NCI-H510A (cell line): ENCODE measurements around the gene MPRIP.

Experiments
- DNase-seq: peaks from one replicate; lab custom pipeline; 2025; lab: John Stamatoyannopoulos, UW

MPRIP gene

DNA sequence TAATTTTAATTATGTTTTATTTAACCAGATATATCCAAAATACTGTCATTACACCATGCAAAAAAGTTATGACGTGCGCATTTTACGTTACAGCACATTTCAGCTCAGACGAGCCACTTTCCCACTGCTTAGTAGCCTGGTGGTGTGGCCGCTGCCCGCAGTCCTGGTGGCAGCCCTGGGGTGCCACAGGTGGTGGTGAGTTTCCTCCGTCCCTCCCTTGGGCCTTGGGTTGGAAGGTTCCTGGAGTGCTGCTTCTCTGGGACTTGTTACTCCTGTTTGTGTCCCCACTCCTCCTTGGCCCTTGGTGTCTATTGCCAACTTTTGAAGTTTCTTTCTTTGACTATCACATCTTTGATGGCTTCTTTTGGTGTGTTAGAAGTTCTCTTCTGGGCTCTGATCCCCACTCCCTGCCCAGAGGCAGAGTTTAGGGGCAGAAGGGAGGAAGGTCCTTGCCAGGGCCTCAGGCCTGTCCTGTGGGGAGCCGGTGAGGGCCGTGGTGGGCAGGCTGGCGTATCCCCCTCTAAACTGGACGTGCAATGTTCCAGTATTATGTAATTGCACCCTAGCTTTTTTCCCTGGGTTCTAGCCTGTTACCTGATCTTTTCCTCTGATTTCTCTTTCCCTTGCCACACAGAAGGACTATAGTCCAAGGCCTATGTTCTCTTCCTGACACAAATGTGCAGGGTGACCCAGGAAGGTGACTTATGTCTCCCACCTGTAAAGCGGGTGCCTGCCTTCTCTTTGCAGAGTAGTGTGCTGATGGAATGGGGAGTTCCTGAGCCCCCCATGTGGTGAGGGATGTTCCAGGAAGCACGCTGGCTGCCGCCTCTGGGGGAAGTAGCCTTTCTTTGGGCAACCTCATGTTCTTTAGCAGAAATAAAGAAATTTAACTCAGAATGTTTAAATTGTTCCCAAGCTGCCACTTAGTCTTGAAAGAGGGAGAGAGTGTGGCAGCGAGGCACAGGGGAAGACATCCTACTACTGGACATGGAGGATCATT lies 8.4 kb downstream of the MPRIP start:
- DNase-seq, result no peak

DNA sequence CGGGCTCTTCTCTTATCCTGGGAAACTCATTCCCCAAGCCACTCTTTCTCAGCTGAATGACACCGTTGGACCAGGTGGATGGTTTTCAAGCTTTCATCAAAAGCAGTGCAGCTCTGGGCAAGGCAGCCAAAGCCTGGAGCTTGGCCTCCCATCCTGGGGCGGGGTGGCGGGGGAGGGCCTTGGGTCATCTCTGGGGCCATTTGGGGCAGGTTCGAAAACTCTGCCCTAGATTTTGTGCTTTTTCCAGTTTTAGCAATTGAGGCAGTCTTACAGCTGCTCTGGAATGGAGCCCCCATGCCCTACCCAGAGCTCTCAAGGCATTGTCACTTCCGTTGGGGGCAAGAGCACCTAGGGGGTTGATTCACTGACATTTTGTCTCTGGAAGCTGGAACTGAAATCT lies 9.1 kb downstream of the MPRIP start:
- no peak for DNase-seq

DNA sequence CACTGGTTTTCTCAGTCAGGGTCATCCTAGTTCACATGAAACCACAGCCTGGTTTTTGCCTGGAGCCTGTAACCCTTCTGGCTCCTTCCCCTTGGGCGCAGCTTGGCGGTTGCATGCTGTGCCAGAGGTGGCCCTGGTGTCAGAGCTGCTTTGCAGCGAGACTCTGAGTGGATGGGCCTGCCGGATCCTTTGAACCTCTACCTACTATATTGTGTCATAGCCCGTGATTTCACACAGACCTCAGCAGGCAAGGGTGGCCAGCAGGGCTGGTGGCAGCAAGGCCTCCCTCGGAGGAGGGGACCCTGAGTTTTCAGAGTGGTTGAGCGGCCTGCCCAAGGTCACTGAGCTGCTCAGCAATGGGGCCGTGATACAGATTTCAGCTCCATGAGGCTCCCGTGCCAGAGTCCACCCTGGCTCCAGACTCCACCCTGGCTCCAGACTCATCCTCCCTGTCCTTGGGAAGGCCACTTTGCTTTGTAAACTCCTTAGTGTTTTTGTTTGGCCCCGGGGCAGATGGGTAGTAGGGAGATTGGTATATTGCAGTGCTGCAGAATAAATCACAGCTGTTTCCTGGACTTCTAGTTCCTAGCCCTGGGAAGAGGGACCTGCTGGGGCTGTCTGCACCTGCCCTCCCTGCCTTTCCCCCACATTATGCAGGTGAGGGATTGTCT lies 9.7 kb downstream of the MPRIP start:
- DNase-seq, result no peak

DNA sequence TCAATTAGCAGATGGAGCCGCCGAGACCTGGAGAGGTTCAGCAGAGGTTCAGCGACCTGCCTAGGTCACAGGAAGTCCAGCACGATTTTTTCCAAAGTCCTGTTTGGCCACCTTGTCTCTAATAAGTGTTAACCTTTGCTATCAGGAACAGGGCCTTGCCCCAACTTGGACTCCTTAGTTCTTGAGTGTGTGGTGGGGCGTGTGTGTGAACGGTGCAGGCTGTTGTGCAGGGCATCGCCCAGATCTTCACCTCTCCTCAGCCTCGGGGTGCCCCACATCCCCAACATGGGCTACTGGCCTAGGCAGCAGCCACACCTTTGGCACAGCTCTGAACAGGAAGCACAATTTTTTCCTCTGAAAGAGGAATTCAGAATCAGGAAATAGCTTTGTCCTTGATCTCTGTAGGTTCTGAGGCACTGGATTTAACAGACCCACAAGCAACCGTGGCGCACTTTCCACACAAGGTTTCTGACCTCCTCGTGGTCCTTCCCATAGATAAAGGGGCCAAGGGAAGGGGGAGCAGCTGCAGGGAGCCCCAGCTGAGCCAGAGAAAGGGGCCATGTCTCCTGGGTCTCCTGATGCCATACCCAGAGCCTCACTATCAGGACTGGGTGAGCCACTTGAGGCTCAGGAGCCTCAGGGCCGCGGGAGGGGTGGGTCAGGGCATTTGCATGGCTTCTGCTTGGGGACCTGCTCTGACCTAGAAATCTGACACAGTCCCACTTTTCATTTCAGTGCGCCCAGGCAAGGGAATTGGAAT lies 10.4 kb downstream of the MPRIP start:
- no peak for DNase-seq

DNA sequence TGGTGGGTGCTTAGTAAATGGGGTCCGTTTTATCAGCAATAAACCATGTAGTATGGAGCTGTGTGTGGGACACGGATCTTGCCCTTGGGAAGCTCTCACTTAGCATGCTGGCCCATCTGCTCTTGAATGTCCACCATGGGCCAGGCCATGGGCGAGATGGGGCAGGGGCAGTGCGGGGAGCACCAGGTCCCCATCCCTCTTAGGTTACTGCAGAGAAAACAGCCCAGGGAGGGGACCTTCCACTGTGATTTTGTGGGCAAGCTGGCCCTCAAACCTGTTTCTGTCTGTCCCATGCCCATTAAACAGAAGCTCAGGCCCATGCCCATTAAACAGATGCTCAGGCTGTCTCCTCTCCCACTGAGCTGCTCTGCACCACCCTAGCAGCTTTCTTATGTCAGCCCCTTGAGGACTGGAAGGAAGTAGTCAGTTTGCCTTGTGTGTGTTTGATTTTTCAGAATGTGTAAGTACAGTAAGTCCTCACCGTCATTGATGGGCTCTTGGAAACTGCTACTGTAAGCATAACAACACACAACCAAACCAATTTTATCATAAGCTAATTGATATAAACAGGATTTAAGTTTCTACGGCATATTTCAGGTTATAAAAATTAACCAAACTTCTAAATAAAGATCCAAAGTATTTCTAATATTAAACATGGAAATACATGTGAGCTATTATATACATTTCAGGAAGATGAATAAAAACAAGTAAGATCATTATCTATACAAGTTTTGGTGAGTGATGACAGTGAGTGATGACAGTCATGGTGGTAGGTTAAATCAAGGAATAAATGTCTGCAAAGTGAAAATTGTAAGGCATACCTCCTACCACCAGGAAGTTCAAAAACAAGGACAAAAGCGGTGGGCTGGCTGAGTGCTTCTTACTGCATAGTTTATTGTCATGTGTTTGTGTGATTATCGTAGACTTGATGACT lies 11.5 kb downstream of the MPRIP start:
- DNase-seq, result no peak

DNA sequence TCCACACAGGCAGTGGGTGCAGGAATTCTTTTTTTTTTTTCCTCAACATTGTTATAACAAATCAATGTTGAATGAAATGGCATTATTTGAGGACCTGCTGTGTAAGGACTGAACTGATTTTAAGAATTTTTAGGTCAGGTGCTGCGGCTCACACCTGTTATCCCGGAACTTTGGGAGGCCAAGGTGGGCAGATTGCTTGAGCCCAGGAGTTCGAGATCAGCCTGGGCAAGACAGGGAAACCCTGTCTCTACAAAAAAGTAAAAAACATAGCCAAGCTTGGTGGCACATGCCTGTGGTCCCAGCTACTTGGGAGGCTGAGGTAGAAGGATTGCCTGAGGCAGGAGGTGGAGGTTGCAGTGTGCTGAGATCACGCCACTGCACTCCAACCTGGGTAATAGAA lies 12.4 kb downstream of the MPRIP start:
- no peak for DNase-seq

DNA sequence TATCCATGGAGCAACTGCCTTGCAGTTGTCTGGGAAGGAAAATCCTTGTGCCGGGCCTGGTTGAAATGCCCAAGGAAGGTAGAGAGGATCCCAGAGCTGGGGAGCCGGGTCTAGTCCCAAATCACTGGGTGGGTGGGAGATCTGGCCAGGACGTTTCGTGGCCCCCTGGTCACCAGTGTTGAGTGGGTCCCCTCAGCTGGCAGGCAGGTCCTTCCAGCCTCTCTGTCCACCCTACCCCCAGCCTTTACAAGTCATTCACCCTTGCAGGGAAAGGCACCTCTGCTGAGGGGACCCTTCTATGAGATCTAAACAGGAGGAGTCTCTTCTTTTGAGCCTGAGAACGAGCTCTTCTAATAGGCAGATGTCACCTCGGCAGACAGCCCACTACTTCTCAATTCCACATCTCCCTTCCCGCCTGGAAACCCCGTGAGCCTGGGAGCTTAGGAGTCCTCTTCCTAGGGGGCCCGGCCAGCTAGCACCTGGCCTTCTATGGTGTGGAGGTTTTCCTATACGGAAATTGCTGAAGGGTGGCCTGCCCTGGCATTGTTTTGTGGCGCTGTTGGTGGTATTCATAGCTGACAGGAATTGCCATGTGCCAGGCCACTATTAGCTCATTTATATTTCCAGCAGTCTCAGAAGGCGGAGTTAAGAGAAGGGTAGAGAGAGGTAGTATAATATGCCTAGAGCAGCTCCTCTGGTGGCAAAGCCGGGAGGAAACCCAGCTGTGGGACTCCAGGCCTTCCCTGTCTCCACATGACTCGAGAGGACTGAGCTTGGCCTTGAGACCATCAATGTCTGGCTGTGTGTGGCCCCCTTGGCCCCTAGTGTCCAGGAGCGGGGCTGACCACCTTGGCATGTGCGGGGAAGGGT lies 13.3 kb downstream of the MPRIP start:
- no peak for DNase-seq

DNA sequence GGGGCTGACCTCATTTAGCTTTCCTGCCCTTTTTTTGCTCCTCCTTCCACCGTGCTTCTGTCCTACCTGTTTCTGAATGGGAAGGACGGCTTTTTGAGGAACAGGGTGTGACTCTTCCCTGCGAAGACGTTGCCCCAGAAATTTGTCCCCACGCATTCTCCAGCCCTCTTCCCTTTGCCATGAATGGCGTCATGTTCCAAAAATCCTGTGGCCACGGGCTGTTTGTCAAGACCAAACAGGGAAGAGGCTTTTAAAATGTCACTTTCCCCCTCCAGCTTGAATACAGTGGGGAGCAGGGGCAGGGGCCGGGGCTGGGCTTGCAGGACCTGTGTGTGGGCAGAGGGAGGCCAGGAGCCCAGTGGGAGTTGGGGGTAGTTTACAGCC lies 13.9 kb downstream of the MPRIP start:
- no peak for DNase-seq

DNA sequence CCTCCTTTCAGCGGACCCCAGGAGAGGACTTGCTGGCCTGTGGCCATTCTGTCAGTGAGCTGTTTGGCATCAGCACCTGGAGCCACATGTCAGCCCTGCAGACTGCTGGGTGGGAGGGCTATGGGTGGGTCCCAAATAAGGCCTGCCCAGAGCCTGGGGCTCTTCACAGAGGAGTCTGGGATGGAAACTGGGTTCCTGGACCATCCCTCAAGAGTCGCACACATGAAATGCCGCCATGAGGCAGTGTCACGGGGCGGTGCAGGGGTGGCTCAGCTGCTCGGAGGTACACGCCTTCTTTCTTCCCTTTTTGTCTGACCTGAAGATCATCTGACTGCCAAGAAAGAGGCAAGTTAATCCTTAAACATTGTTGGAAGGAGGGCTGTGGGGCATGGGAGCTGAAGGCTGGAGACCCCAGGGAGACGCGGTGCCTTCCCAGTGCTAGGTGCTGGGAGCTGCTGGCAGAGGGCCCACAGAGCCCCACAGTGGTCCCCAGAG lies 14.8 kb downstream of the MPRIP start:
- no peak for DNase-seq

DNA sequence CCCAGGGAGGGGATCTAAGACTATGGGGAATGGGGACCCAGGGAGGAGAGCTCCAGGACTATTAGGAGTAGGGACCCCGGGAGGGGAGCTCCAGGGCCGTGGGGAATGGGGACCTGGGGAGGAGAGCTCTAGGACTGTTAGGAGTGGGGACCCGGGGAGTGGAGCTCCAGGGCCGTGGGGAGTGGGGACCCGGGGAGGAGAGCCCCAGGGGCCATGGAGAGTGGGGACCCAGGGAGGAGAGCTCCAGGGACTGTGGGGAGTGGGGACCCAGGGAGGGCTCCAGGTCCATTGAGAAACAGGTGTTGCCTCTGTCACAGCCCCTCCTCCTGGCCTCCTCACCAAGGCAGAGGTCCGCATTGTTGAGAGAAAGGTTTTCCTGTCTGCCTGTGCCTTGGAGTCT lies 16.0 kb downstream of the MPRIP start:
- no peak for DNase-seq

DNA sequence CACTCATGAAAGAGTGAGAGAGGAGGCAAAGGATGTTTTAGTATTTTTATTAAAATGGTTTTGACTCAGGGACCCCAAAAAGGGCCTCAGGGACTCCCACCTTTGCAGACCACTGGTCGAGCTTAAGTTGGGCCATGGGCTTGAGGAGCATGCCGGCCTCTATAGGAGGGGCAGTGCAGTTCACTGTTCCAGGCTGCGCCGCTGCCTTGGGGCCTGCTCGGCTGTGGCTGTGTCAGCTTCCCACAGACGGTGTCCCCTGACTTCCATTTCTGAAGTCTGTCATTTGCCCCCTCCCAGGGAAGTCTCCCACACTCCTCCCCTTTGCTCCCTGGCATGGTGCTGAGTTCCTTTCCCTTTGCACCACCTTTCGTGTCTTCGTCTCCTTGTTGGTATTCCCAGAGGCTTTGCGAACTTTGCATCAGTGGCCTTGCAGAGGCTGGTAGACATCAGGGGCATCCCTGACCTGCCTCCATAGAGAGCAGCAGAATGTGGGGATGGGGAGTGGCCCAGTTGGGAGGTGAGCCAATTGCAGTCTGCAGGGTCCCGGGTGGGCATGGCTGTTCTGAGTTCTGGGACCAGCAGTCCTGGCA lies 17.1 kb downstream of the MPRIP start:
- DNase-seq, result no peak

DNA sequence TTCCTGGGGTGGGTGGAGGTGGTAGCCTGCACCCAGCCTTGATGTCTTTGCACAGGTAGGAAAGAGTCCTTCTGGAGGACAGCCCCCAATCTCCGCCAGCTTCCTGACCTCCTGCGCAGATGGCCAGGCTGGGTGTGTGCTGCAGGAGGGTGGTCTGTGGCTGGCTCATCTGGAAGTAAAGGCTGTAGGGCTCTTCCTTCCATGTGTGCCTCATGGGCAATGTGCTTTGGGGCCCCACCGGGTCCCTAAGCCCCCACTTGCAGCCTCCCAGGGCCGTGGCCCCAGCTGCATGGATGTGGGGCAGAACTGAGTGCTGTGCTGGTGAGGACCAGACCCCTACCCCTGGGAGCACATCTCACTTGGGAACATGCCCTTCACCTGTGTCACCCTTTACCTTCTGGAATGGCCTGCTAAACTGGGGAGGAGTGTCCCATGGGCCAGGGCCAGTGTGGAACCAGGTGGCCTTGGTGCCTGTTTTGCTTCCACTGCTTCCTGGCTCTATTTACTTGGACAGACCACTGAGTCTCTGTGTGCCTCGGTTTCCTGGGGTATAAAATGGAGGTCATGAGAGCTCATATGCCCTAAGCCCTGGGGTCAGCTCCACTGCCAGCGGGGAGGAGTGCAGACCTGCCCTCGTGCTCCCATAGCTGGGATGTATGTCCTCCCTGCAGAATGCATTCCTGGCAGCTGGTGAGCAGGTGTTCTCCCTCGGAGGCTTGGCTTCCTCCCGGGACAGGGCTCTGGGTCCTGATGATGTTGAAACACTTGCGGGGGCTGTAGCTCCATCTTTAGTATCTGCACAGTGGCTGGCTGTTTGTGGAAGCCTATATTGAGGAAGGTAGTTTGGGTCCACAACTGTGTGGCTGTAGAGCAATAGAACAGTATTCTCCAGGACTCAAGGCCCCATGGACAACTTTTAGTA lies 18.0 kb downstream of the MPRIP start:
- no peak for DNase-seq

DNA sequence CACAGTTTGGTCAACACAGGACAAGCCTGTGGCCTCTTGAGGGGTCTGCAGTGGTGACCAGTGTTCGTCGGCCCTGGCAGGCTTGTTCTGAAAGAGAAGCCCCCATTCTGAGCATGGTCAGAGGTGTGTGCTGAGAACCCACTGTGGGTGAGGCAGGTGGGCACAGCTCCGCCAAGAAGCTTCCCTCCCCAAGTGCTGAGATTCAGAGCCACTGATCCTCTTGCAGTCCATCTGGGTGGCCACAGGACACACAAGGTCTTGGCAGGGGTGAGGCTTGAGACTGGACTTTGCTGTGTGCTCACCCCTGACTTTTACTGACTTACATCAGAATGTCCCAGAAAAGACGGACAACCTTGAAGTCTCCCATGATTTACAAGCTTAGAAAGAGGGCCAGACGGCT lies 18.7 kb downstream of the MPRIP start:
- DNase-seq, result no peak

DNA sequence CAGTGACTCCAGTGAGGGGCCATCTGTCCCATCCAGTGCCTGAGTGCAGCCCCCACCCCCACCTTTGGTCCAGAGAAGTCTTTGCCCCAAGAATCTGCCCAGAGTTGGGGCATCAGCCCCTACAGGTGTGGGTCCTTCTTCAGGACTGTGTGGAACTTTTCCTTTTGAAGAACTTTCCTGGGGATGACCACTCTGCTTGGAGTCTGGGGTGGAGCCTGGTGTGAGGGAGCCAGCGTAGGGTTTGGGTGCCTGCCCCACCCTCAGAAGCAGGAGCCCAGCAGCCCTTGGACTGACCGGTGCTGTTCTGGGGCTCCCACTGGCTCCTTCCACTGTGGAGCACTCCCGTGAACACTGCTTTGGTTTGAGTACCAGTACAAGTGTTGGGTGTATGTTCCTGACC lies 19.3 kb downstream of the MPRIP start:
- DNase-seq, result no peak

DNA sequence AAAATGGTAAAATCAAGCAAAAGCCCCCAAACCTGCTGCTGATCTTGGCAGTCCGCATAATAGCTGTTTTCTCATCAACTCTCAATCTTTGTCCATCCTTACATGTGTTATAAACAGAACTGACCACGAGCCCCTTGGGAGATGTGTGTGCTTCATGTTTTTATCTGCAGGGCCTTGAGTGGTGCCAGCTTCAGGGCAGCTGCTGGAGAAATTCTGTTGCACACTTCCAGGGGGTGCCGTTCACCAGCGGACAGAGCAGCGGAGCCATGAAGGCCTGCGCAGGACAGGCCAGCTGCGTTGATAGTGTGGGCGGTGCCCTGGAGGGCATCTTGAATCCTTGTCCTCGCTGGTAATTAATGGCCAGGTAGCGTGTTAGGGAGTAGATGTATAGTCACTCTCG lies 20.1 kb downstream of the MPRIP start:
- DNase-seq, result no peak

DNA sequence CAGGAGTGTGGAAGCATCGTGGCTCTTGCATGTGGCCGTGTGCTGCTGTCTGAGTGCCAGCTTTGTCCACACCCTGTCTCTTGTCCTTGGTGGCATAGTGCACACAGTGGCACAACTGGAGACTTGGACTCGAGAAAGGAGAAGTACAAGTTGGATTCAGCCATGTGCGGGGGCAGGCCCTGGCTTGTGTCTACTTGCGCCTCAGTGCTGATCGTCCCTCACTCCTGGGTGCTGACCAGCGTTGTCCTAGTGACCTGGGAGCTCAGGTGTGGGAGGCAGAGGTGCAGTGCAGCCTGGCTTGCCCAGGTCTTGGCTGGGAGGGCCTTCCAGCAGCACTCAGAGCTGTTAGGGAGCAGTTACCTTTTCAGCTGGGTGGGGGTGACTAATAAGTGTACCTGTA lies 20.6 kb downstream of the MPRIP start:
- DNase-seq, result no peak

DNA sequence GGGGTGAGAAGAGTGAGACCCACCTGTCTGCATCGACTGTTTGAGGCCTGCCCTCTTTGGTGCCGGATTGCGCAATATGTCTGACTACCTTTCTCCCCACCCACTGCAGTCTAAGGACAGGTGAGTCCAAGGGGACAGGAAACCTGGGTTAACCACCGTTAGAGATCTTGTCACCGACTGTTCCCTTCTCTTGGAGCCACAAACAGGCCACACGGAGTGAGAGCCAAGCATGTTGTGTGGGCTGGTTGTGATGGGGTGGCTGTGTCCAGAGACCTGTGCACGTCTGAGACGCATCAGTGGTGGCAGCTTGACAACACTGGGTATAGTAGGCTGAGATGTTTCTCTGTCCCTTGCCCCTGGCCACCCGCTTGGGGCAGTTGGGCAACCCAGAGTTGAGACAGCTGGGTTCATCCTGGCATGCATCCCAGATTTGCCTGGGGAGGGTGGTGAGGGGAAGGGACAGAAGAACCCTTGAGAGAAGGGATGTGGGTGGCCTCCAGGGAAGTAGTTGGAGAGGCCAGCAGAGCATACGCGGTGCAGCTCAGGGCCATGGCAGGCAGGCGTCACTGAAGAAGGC lies 21.4 kb downstream of the MPRIP start:
- peak; percentile 87 for DNase-seq

DNA sequence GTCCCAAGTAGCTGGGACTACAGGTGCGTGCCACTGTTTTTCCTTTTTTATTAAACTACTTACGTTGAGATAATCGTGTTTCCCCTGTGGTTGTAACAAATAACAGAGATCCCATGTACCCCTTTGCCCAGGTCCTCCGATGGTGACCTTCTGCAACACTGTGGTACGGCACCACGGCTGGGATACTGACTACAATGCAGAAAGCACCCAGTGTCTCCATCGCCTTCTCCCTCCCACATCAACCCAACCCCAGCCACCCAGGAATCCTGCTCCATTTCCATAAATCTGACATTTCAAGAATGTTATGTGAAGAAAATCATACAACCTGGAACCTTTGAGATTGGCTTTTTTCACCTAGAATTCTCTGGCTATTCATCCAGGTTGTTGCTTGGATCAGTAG lies 22.1 kb downstream of the MPRIP start:
- DNase-seq, result no peak

DNA sequence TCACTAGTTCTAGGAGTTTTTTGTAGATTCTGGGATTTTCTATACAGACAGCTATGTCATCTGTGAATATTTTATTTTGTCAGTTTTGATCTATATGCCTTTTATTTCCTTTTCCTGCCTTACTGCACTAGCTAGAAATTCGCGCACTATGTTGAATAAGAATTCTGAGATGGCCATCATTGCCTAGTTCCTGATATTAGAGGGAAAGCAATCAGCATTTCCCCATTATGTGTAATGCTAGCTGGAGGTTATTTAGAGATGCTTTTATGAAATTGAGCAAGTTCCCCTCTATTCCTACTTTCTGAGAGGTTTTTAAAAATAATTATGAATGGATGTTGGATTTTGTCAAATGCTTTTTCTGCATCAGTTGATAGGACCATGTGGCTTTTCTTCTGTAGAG lies 23.8 kb downstream of the MPRIP start:
- no peak for DNase-seq
